NCI-H446 treated with DMSO at 0.1 percent for 48 hours (cell line): ENCODE measurements around the gene PIK3CB.
A peak's percentile ranks its signal among the peaks of the same experiment; 100 is the strongest.
"Not testable (repeated sequence)": the region's sequence is repeated elsewhere in the genome, so short reads cannot be mapped to it uniquely, and the experiment has no call there.

ENCODE experiments used
- DNase-seq: peaks from one replicate; lab custom pipeline; 2025; lab: John Stamatoyannopoulos, UW

Gene PIK3CB

GRCh38 chr3:138803006-138803653 is 31.6 kb downstream of the PIK3CB start:
- no peak for DNase-seq

- not testable (repeated sequence) for DNase-seq
Measured at GRCh38 chr3:138802223-138802622, 32.5 kb downstream of the PIK3CB start.

GRCh38 chr3:138801792-138802191 is 32.9 kb downstream of the PIK3CB start:
- DNase-seq, result no peak

- DNase-seq, result no peak
Measured at GRCh38 chr3:138800248-138800647, 34.5 kb downstream of the PIK3CB start.

GRCh38 chr3:138799822-138800221 is 34.9 kb downstream of the PIK3CB start:
- DNase-seq, result no peak

- DNase-seq, result no peak
Measured at GRCh38 chr3:138797508-138798038, 37.2 kb downstream of the PIK3CB start.

- no peak for DNase-seq
Measured at GRCh38 chr3:138796761-138797160, 38.0 kb downstream of the PIK3CB start.

- DNase-seq, result no peak
Measured at GRCh38 chr3:138786788-138787271, 47.9 kb downstream of the PIK3CB start.

- no peak for DNase-seq
Measured at GRCh38 chr3:138785951-138786350, 48.8 kb downstream of the PIK3CB start.

- not testable (repeated sequence) for DNase-seq
Measured at GRCh38 chr3:138785362-138785857, 49.3 kb downstream of the PIK3CB start.

GRCh38 chr3:138782755-138783154 is 52.0 kb downstream of the PIK3CB start:
- DNase-seq, result no peak

- no peak for DNase-seq
Measured at GRCh38 chr3:138781012-138781470, 53.7 kb downstream of the PIK3CB start.

- no peak for DNase-seq
Measured at GRCh38 chr3:138778643-138779042, 56.1 kb downstream of the PIK3CB start.

- no peak for DNase-seq
Measured at GRCh38 chr3:138776961-138777360, 57.8 kb downstream of the PIK3CB start.

- DNase-seq, result no peak
Measured at GRCh38 chr3:138775254-138775595, 59.5 kb downstream of the PIK3CB start.

- DNase-seq, result peak; percentile 98
Measured at GRCh38 chr3:138774529-138775253, 60.0 kb downstream of the PIK3CB start.

GRCh38 chr3:138771585-138771984 is 63.1 kb downstream of the PIK3CB start:
- no peak for DNase-seq

- DNase-seq, result no peak
Measured at GRCh38 chr3:138769616-138770015, 65.1 kb downstream of the PIK3CB start.

GRCh38 chr3:138768946-138769345 is 65.8 kb downstream of the PIK3CB start:
- no peak for DNase-seq

GRCh38 chr3:138768125-138768524 is 66.6 kb downstream of the PIK3CB start:
- DNase-seq, result no peak

GRCh38 chr3:138767498-138768104 is 67.1 kb downstream of the PIK3CB start:
- DNase-seq, result no peak

GRCh38 chr3:138761002-138761401 is 73.7 kb downstream of the PIK3CB start:
- no peak for DNase-seq

GRCh38 chr3:138748190-138748589 is 86.5 kb downstream of the PIK3CB start:
- peak; percentile 18 for DNase-seq
